HCT116 (cell line): ENCODE measurements around the gene HMGN1.

Experiments used
- CTCF ChIP-seq, 3 experiments: fragments of 200-600 bp in 1 of 3; sonication (generic) in 1 of 3; IDR thresholded peaks in 2 of 3; conservative IDR thresholded peaks in 1 of 3; 2 replicates each; pipeline ENCODE4 v1.5.1; 2012 to 2017; ENCODE audit warnings: low read depth in 2 of 3, low read length in 2 of 3, antibody characterized with exemption in 1 of 3, borderline replicate concordance in 1 of 3, control low read depth in 1 of 3, mild to moderate bottlenecking in 1 of 3, mixed read lengths in 1 of 3, mixed run types in 1 of 3, moderate library complexity in 1 of 3; ENCODE audit not compliant: insufficient read depth in 1 of 3
- POLR2A ChIP-seq: IDR thresholded peaks from 2 replicates; pipeline ENCODE4 v1.7.0; 2011; ENCODE audit warnings: borderline replicate concordance; ENCODE audit not compliant: insufficient read depth, insufficient read length; ENCODE audit errors: extremely low read depth

GRCh38 chr21:39346671-39347331 lies 2.1 kb downstream of the HMGN1 start:
- TF ChIP-seq POLR2A (no peak), CTCF (IDR thresholded peaks at IDR 0.05 in 2 of 3, conservative IDR thresholded peaks at IDR 0.05 in 1 of 3; ENCODE audit: borderline replicate concordance in 1 of 3, insufficient read depth in 1 of 3, low read depth in 2 of 3, low read length in 2 of 3) (no peak)
